NK-92 (cell line): Measurements from ENCODE around the gene GABRA4.

Source experiments
- DNase-seq: peaks from one replicate; lab custom pipeline; 2025; ENCODE audit not compliant: unreplicated experiment; lab: John Stamatoyannopoulos, UW

GABRA4 gene

DNA sequence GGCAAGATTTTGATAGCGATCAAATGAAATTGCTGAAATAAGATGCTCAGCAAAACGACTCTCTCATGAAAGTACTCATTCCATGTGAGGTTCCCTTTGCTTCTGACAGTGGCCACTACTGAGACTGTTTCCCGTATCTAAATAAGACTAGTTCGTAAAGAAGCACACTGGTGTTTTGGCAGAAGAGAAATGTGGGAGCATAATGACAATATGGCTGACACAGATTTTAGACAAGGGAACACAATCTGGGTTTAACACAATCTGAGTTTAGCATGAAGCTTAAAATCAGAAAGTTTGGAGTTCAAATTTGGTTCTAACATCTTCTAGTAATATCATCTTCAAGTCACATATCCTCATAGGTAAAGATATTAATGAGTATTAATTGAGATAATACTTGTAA is 13.7 kb downstream of the GABRA4 start:
- no peak for DNase-seq

DNA sequence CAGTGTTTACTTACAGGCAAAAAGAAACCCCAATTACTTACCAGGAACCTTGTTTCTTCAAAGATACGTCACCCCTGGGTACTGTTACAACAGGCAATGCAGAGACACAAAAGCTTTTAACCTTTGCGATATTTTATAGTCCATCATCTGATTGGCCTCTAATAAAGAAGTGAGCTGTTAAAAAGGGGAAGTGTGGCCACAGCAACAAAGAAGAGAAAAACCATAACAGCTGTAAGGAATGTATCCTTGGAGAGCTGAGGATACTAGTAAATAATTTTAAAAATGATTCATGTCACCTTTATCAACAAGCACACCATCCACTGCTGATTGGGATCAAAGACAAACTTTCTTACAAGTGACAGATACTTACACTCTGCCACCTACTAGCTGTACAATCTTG is 14.1 kb downstream of the GABRA4 start:
- no peak for DNase-seq

DNA sequence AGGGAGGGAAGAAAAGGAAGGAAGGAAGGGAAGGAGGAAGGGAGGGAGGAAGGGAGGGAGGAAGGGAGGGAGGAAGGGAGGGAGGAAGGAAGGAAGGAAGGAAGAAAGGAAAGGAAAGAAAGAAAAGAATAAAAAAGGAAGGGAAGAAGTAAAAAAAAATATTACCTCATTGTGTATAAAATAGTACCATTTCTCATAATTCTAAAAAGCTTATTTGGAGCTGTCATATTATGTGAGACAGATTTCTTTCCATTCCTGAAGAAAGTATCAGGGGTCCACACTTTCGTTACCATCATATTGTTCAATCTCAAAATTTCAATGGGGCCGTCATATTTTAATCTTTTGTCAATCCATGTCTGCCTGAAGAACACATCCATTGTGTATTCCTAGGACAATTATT is 16.1 kb downstream of the GABRA4 start:
- DNase-seq: no peak

DNA sequence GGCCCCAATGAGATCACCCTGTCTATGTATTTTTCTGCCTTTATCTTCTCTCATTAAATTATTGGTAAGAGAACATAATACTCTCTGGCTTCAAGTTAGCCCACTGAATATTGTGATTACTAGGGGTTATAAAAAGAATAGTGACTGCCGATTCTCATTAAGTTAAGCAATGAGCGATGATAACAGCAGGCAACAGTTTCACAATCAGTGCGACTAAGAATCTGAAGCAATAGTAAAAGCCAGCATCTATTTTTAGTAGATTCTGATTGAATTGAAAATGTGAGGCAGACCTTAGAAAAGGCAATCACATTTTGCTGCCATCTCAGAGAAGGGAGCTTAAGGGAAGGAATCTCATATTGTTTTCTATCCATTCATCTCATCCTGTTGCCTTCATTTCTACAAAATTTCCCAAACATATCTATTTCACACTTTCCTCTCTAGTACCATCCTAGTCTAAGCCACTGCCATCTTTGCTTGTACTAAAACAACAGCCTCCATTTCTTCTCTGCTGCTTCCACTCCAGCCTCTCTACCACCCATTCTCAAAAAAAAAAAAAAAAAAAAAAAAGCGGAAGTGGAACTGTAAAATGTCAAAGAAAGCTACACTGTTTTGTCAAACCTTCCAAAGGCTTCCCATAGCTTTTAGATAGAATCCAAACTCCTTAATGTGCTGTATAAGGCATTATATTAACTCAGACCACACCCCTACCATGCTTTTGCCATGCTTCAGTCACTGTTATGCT is 17.4 kb downstream of the GABRA4 start:
- no peak for DNase-seq

DNA sequence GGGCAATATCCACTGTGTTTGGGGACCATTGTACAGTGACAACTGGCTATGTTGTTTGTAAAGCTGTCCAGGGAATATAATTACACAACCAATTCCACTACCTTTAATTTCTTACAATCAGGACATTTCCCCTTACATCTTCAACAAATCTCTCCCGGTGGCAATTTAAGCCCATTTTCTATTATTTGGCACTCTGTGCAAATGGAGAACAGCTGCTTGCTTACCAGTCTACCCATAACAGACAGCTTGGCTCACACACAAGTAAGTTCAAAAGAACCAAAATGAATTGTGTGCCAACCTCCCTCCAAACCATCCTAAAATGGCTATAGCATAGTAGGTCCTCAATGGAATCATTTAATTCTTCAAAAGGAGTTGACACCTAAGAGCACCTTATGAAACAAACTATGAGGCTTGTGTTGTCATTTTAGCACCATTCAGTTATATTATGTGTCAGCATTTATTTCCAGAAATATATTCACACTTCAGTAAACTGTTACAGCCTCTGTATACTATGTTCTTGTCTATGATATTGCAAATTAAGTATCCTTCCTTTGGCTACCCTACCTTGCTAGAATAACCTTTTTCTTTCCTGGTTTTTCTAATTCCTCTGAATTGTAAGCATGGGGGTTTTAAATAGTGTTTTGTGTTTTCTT is 18.4 kb downstream of the GABRA4 start:
- DNase-seq: no peak

DNA sequence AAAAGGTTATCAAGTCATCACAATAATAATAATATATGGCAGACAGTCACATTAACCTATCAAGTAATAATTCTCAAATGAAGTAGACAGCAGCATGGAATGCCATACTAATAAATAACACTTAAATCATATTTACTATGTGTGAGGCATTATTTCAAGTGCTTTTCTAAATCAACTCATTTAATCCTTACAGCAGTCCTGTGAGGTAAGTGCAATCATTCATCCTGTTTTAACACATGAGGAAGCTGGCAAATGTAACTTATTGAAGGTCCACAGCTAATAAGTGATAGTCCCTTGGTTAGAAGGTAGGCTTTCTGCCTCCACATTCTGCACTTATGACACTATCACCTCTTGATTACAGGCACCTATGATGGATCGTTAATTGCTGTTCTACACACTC is 24.5 kb downstream of the GABRA4 start:
- DNase-seq: no peak

DNA sequence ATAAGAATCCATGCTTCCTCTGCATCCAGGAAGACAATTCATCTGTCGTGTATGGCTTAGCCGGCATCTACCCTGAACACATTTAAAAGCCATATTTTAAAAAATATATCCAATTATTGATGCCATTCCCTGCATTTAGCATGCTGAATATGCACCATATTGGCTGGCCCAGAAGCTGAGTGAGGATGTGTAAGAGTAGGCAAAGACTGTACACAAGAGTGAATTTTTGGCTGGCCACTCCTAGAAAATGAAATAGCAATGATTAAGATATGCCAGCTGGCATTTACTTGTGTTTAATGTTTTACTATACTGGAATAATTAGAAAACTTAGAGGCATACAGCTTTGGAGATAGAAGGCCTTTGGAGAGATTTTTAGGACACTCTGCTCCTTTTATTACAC is 25.8 kb downstream of the GABRA4 start:
- no peak for DNase-seq

DNA sequence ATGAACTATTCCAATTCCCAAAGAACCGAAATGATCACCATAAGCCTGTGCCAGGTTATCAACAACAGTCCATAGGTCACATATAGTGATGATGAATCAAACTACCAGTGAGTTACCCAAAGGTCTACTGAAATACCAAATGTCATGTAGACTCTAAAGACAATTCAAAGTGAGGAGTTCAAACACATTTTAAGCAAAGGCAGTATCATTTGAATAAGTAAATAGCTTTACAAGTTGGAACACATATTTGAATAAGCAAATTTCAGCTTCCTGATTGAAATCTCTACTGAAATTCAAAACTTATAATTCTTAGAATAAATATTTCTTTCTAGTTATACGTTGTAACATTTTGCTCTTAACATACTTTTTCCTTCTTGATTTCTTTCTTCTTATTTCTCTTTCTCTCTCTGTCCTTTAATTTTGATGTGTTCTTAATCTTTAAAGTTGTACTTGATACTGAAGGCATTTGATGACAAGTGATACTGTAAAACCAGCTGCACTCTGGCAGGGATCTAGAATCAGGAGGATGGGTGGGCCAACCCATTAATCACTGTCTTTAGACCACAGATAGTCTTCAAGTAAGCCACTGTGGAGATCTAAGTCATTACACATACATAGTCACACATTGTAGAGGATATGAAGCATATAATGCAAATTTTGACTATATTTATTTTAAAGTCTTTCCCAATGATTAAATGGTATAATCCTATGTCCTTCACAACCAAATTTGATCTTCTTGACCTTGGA is 34.5 kb downstream of the GABRA4 start:
- no peak for DNase-seq

DNA sequence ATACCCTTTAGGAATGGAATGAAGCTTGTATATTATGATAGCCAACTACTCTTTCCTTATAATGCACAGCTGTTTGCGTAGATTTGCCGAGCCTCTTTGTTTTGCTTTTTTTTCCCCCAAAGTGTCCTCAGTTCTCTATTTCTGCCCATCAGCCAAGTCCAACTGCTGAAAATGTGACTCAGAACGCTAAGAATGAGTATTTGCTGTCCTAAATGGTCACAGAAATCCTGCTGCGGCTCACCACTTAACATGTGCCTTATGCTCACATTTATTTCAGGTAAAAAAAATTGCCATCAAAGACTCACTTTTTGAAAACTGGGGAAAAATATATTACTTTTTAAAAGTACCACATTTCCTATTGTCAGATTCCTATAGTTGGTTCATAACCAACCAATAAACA is 36.9 kb downstream of the GABRA4 start:
- no peak for DNase-seq

DNA sequence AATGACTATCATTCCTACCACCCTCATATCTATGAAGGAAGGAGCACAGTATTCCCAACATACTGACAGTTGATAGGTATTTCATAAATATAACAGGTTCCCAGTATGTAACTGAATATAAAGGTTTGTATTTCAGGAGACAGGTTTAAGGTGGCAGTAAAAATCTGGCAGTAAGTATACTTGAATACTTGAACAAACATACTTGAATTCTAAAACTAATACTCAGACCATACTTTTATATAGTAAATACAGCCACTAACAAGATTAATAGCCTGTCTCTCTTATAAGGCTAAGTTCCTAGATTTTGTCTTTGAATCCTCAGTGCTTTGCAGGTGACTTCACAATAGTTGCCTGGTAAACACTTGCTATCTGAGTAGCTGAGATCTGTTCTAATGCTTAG is 37.8 kb downstream of the GABRA4 start:
- DNase-seq: no peak

DNA sequence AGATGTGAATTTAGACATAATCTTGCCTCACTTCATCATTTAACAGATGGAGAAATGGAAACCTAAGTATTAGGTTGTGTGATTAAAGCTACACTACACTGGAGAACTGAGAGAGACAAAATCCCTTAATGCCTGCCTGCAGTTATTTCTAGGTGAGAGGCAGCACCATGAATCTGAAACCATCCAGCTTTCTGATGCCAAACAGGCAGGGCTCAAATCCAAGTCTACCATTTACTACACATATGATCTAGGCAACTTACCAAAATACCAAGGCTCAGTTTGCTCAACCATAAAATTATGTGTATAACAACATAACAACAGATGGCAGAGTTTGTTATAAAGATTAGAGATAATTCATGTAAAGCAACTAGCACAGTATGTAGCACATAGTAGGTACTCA is 38.7 kb downstream of the GABRA4 start:
- DNase-seq: no peak

DNA sequence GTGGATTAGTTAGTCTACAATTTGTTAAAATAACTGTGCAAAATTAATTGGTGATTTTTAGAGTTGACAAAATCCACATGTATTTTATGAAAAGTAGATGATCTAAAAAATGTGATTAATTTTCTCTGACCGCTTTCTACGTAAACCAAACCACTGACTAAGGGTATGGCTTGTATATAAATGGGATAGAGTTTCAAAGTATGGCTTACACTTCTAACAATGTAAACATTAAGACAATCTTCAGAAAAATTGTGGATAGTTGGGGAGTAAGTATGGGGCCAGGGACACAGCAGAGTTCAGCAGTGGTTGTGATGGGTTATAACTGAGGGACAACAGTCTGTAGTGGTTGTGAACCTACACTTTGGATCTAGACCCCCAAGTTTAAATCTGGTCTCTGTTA is 39.8 kb downstream of the GABRA4 start:
- no peak for DNase-seq

DNA sequence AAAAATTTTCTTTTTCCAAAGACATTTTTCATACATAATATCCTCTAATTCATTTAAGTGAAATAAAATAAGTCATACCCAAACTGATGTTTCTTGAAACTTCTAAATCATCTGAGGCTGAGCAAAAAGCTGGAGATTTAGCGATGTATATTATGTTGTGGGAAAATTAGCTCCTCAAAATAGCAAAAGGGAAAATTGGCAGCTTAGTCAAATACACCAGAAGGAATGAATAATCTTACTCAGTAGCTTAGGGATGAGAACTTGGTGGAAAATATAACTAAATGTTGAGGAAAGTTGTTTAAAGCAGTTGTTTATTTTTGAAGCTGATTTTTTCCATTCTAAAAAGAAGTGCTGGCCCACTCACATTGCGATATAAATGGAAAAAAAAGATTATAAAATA is 40.9 kb downstream of the GABRA4 start:
- no peak for DNase-seq

DNA sequence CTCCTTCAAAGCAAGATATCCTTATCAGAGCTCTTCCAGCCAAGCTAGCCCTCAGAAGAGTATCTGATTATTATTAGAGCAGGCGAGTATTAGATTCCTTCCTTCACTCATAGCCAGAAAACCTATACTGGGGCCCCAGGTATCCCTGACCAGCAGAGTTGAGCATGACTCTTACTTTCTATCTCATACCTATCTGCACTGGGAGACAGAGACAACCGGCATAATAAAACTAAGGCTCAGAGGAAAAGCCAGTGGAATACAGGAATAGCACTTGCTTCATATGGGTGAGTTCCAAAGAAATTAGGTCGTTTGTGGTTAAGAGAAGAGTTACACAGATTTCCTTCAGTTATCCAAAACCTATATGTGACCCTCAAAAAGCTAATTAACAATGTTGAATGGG is 42.6 kb downstream of the GABRA4 start:
- no peak for DNase-seq

DNA sequence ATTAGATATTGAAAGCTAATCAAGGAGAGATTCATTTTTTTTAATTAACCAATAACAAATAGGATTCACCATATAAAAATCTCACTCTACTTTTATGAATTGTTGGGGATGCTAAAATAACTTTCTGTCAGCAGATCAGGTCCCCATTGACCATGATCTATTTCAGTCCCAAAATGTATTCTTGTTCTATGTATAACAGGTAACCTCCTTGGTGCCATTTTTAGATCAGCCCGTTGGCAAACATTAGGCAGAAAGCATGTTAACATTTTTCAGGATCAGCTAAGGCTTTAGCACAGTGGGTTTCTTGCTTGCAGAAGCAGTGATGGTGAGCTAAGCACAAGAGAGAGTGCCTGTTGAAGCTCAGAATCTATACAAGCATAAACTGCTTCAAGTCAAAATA is 43.6 kb downstream of the GABRA4 start:
- DNase-seq: no peak

DNA sequence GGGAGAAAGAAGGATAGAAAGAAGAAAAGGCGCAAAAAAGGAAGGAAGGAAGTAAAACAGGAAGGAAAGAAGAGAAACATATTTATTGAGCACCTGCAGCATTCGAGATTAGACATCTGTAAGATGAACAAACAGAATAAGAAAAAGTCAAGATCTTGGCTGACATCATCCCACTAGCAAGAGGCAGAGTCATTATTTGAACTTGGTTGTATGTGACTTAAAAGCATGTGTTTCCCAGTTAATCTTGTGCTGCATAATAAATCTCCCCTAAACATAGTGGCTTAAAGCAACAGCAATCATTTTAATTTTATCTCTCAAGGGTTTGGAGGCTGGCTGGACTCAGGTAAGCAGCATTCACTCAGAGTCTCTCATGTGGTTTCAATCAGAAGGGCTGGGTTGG is 45.8 kb downstream of the GABRA4 start:
- DNase-seq: no peak

DNA sequence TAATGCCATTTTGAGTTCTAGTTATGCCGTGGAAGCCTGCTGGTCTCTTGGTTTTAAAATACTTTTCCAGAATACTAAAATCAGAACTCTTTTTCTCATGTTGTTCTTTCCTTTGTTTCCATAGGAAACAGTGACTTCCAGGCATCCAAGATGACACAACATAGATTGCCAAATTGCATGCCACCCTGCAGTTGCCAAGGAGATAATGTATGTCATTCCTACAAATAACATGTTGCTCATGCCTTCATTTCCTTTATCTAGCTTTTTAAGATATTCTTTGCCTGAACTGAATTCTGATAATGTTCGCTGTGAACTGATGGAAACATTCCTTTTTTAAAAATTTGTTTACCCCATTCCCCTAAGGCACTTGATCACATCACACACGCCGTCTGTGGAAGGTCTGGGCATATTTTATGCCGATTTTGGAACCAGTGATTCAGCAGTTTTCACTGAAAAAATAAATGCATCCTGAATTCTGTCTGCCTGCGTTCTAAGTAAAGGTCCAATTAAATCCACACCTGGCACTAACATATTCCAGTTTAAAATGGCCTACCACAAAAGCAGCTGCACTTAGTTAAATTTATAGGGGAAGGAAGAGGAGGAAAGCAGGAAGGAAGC is 46.4 kb downstream of the GABRA4 start:
- DNase-seq: no peak

DNA sequence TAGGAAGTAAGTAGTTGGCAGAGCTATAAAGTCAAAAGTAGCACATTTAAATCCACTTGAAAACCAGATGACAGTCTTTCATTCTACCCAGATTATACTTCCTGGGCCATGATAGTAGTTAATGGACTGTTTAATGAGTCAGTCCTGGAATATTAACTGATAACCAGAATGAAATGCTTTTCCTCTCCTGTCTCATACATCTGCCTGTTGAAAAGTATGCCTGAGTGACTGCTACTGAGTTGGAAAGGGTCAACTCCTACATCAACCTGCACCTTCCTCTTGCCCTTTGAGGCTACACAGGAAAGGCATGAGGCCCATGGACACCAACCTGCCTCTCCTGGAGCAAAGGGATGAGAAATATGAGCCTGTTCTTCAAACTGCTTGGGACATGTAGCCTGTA is 48.3 kb downstream of the GABRA4 start:
- DNase-seq: no peak

DNA sequence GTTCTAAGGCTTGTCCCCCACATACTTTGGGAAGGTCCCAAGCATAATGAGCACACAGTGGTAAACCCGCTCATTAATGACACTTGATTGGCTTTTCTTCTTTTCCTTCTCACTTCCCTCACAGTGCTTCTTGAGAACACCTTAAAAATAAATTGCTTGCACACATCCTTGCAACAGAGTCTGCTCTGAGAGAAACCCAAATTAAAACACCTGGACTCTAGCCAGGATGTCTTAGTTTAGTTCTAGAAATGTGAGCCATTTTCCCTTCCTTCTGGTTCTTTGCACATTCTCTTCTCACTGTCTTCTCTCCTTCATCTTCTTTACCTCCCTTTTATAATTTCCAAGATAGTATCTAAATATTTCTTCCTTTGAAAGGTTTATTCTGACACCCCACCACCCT is 49.0 kb downstream of the GABRA4 start:
- no peak for DNase-seq

DNA sequence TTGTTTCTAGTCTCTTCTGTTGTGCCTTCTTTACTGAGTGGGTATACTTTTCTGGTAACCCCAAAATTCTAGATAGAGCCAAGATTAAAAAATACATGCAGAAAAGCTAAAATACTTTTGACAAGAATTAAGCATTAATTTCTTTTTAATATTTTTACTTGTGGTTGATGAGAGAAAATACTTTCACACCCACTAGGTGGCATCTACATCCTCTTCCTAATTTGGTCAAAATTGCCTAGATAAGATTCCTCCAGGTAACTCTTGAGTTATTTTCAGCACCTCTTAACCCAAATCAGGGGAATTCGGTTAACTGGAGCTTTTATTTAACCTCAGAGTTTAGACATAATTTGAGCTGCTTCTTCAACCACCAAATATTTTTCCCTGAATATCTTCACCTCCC is 55.9 kb downstream of the GABRA4 start:
- DNase-seq: no peak

DNA sequence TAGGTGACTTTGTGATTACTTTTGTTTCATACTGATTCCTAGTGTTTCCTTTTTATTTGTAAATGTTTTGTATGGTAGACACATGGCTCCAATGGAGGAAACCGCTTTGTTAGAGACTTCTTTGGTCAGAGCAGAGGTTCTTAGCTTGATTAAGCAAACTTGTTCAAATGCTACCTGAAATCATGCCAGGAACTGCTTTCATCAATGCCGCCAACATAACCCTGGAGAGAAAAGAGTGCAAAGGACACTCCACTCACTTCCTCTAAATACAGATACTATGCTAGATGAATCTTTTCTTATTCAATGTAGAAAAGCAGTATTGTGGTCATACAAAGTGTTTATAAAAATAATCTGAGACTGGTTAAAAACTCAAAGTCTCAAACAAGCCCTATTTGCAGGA is 58.7 kb downstream of the GABRA4 start:
- DNase-seq: no peak

DNA sequence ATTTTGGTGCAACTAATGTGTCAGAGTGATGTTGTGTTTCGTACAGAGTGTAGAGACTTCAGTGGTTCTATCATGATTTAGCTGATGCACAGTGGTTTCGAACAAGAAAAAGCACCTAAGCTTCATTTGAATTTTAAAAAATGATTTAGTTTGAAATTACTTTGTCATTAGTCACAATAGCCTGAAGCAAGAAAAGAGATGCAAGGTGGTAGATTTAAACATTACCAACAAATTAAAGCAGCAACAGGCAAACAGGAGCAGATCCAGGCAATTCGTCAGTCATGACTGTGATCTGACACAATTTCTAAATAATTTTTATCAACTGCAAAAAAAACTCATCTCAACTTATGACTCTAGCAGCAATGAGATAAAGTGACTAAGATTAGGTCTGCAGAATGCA is 59.7 kb downstream of the GABRA4 start:
- no peak for DNase-seq
